WI38 (cell line): ENCODE data around the gene TECPR1.

ENCODE experiments used
- H3K4me3 ChIP-seq: 2 replicates; pipeline ENCODE4 v1.5.1; 2011; ENCODE audit warnings: low read depth, mild to moderate bottlenecking, control low read depth, low read length
- TF ChIP-seq, protein P1 (sequence below): IDR thresholded peaks from 2 replicates; pipeline ENCODE4 v1.5.1; 2012; ENCODE audit warnings: low read depth, mild to moderate bottlenecking, control low read depth, low read length

TECPR1 gene, protein sequence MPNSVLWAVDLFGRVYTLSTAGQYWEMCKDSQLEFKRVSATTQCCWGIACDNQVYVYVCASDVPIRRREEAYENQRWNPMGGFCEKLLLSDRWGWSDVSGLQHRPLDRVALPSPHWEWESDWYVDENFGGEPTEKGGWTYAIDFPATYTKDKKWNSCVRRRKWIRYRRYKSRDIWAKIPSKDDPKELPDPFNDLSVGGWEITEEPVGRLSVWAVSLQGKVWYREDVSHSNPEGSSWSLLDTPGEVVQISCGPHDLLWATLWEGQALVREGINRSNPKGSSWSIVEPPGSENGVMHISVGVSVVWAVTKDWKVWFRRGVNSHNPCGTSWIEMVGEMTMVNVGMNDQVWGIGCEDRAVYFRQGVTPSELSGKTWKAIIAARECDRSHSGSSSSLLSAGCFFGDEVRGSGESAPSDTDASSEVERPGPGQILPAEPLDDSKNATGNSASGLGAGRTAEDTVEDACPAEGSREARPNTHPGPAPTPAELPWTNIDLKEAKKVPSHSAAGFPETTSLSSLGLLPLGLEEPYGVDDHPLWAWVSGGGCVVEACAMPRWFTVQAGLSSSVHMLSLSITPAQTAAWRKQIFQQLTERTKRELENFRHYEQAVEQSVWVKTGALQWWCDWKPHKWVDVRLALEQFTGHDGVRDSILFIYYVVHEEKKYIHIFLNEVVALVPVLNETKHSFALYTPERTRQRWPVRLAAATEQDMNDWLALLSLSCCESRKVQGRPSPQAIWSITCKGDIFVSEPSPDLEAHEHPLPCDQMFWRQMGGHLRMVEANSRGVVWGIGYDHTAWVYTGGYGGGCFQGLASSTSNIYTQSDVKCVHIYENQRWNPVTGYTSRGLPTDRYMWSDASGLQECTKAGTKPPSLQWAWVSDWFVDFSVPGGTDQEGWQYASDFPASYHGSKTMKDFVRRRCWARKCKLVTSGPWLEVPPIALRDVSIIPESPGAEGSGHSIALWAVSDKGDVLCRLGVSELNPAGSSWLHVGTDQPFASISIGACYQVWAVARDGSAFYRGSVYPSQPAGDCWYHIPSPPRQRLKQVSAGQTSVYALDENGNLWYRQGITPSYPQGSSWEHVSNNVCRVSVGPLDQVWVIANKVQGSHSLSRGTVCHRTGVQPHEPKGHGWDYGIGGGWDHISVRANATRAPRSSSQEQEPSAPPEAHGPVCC

DNA sequence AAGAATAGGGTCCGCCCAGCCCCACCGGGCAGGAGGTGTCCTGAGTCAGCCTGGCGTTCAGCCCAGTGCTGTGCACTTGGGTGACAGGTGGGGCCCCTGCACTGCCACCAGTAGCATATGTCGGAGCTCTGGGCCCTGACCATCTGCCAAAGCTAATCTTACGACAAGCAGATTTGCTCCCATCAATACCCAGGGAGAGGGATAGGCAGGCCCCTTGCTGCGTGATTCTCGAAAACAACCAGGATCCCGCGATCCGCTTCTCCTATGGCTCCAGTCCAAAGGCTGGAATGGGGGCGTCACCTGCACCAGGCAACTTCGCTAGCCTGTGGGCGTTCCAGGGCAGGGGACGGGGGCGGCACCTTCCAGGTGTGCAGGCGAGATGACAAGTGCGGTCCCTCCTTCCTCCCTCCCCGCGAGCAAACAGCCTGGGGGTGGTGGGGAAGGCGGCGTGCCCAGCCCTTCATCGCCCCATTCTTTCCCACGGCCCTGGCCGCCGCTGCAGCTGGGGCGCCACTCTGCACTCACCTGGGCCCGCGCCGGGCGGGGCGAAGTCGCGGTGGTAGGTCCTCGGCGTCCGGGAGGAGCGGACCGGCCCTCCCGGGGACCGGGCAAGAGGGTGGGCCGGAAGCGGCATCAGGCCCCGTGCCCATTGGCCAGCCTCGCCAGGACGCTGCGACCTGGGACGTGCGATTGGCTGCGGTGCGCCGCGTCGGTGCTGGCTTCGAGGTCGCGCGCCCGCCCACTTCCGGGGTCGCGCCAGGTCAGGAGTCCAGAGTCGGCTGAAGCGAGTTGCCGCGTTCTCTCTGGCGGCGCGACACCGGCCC is at the start of gene TECPR1:
Gene TECPR1 (minus strand): TSS at position 632 of the 824 bp plus-strand sequence. CDS start 6,086 bp downstream, outside the sequence.
- TF ChIP-seq, protein P1, sequence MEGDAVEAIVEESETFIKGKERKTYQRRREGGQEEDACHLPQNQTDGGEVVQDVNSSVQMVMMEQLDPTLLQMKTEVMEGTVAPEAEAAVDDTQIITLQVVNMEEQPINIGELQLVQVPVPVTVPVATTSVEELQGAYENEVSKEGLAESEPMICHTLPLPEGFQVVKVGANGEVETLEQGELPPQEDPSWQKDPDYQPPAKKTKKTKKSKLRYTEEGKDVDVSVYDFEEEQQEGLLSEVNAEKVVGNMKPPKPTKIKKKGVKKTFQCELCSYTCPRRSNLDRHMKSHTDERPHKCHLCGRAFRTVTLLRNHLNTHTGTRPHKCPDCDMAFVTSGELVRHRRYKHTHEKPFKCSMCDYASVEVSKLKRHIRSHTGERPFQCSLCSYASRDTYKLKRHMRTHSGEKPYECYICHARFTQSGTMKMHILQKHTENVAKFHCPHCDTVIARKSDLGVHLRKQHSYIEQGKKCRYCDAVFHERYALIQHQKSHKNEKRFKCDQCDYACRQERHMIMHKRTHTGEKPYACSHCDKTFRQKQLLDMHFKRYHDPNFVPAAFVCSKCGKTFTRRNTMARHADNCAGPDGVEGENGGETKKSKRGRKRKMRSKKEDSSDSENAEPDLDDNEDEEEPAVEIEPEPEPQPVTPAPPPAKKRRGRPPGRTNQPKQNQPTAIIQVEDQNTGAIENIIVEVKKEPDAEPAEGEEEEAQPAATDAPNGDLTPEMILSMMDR = no peak
- peak within 1 kb of the TSS; percentile 89 for H3K4me3 ChIP-seq

DNA sequence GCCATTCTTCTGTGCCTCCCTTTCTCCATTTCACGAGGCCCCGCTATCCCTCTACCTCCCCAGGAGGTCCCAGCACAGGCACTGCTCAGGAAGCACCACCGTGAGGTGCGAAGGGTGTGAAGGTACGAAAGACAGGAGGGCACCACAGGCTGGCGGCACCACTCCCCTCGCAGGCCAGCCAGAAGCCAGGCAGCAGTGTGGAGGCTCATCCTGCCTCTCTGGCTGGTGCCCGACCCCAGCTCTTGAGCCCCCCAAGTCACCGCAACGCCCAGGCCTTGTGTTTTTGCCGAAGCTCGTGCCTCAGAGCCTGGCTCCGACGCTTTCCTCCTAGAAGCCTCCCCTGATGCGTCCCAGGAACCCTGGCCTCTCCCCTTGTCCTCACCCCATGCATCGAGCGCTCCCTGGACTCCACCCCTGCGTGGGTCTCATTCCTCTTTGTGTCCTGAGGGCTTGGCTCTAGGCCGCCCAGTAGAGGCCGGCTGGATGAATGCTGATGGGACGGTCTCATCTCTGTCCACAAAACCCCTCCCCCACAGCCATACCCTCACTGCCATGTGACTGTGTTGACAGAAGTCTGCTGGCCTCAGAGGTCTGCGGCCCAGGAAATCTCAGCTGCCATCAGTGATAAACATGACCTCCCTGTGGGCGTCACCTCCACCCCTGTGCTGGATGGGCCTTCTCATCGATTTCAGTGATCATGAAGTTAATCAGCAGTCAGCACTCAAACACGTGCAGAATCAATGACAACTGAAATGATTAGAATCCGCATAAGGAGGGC is 48.8 kb upstream of the TECPR1 start:
- TF ChIP-seq, protein P1 = no peak
- no peak overlapping the region for H3K4me3 ChIP-seq

DNA sequence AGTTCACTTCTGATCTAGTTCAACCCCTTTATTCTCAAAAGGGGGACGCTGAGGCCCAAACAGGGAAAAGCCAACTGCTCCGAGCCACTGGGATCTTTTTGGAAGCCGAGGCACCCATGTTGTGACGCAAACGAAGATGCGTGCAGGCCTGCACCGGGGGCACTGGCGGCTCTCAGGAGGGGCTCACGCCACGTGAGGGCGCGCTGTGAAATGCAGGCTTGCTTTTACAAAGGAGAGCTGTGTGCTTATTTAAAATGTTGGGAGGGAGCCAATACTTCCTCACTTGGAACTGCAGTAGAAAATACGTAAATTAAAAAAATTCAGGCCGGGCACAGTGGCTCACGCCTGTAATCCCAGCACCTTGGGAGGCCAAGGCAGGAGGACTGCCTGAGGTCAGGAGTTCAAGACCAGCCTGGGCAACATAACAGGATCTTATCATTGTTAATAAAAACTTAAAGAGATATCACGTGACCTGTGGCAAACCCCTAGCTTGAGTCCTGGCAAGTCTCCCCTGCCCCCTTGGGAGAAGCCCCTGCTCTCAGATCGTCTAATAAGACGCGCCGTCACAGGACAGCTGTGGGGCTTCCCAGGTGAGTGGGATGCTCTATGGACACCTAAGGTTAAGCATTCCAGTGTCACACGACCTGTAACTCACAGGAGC is 45.7 kb upstream of the TECPR1 start:
- TF ChIP-seq, protein P1 = no peak
- H3K4me3 ChIP-seq = no peak overlapping the region

DNA sequence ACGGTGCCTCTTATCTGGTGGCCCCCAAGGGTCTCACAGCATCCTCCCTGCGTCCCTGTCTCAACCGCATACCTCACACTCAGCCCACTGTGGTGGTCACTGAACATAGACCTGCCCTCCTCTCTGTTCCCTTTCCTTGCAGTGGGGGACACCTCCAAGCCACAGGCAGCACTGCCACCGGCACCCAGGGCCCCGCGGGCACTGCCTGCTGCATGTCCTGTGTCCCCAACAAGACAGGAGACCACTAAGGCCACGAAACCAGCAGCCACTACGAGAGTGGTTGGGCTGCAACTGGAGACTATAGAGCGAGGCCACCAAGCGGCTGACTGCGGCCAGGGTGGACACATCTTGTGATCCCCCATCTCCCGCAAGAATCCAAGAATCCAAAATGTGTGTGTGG is 44.8 kb upstream of the TECPR1 start:
- no peak overlapping the region for H3K4me3 ChIP-seq
- TF ChIP-seq, protein P1 = no peak

DNA sequence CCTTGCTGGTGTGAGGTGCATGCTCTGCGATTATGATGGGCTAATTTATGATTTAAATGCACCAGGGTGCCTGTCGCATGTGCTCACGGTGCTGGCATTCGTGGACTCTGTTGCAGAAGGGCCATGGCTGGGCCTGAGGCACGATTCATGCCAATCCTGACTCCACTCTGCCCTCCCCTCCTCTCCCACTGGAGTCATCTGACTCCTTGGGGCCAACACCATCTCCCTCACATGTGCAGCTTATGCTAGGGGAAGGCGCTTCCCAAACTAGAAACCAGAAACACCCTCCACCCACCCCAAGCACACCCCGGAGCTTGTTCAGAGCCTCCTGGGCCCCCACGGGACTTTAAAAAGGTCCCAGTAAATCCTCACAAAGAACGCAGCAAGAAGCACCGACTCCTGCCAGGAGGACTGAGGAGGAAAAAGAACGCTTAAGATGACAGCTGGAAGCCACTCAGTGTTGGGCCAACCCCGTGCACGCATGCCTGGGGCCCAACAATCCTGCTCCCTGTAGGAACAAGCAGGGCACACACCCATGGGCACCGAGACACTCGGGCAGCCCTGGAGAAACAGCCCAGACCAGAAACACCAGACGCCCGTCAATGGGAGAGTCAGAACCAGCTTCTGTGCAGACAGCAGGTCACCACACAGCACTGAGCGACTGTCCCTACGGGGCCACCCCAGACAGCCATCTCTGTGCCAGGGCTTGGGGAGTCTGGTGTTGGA is 43.6 kb upstream of the TECPR1 start:
- H3K4me3 ChIP-seq = no peak overlapping the region
- TF ChIP-seq, protein P1 = no peak
